GM15510 (cell line): ENCODE results near the gene PRSS2.

ENCODE experiments used
- POLR2A ChIP-seq: IDR thresholded peaks from 3 replicates; pipeline ENCODE4 v1.6.1; 2011; ENCODE audit warnings: borderline replicate concordance; ENCODE audit not compliant: insufficient read length; ENCODE audit errors: extremely low read depth

PRSS2 gene

GRCh38 chr7:142782922-142783900 is 12.4 kb downstream of the PRSS2 start:
- no peak for TF ChIP-seq POLR2A

- TF ChIP-seq POLR2A, result no peak
Observed at GRCh38 chr7:142784096-142784495, 13.3 kb downstream of the PRSS2 start.

GRCh38 chr7:142784716-142785115 is 13.9 kb downstream of the PRSS2 start:
- no peak for TF ChIP-seq POLR2A

DNA sequence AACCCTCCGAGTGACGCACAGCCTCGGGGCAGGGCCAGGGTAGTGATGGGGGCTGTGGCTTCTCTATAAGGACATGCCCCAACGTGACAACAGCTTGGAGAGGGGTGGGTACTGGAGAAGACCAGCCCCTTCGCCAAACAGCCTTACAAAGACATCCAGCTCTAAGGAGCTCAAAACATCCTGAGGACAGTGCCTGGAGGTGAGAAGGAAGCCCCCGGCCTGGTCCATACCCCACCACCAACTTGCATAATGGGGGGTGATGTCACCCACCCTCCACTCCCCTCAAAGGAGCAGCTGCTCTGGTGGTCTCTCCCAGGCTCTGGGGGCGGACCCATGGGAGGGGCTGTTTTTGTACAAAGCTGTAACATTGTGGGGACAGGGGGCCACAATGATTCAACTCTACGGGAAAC is 15.1 kb downstream of the PRSS2 start:
- TF ChIP-seq POLR2A, result no peak

- TF ChIP-seq POLR2A, result no peak
Observed at GRCh38 chr7:142787034-142787768, 16.4 kb downstream of the PRSS2 start.

DNA sequence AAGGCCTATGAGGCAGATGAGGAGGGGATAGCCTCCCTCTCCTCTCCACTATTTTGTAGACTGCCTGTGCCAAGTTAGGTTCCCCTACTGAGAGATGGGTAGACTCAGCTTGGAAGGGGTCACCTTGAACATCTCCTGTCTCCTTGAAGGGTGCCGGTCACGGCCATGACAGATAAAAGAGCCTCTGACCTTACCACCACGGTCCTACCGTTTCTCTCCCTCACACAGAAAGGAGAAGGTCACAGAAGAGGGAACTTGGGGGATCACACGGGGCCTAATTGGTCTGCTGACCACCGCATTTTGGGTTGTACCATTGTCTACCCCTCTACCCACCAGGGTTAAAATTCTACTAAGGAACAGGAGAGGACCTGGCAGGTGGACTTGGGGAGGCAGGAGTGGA is 17.0 kb downstream of the PRSS2 start:
- no peak for TF ChIP-seq POLR2A

- TF ChIP-seq POLR2A, result no peak
Observed at GRCh38 chr7:142788303-142789289, 17.8 kb downstream of the PRSS2 start.

DNA sequence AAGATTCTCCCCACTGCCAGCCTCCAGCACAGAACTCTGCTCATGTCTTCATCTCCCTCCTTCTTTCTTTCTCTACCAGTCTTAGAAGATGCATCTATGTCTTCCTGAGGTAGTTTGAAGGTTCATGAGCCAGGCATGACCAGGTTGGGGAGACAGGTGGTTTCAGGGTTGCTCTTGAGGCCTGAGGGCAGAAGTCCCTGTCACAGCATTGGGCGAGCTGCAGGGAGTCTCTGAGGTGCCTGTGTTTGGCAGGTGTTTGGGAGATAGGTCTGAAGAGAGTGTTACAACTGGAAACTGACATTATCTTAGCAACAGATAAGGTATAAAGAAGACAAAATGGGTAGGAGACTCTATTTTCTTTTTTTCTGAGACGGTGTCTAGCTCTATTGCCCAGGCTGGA is 18.7 kb downstream of the PRSS2 start:
- TF ChIP-seq POLR2A, result no peak

DNA sequence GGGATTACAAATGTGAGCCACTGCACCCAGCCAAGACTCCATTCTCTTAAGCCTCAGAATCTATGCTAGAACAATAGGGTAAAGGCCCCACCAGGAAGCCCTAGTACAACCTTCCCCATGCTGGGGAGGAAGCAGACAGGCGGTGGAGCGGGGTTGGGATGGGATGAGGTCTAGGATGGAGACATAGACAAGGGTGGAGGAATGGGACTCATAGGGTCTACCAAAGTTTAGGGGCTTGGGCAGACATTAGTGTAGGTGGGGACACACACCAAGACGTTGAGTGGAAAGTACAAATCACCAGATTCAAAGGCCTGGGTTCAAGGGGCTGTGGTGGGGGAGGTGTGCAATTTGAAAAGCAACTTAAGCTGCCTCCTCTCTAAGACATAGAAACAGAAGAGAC is 19.3 kb downstream of the PRSS2 start:
- TF ChIP-seq POLR2A, result no peak

- TF ChIP-seq POLR2A, result no peak
Observed at GRCh38 chr7:142790555-142790954, 19.8 kb downstream of the PRSS2 start.

DNA sequence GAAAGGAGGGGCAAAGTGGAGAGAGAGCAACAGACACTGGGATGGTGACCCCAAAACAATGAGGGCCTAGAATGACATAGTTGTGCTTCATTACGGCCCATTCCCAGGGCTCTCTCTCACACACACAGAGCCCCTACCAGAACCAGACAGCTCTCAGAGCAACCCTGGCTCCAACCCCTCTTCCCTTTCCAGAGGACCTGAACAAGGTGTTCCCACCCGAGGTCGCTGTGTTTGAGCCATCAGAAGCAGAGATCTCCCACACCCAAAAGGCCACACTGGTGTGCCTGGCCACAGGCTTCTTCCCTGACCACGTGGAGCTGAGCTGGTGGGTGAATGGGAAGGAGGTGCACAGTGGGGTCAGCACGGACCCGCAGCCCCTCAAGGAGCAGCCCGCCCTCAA is 20.7 kb downstream of the PRSS2 start:
- no peak for TF ChIP-seq POLR2A

DNA sequence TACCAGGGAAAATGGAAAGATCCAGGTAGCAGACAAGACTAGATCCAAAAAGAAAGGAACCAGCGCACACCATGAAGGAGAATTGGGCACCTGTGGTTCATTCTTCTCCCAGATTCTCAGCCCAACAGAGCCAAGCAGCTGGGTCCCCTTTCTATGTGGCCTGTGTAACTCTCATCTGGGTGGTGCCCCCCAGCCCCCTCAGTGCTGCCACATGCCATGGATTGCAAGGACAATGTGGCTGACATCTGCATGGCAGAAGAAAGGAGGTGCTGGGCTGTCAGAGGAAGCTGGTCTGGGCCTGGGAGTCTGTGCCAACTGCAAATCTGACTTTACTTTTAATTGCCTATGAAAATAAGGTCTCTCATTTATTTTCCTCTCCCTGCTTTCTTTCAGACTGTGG is 21.4 kb downstream of the PRSS2 start:
- no peak for TF ChIP-seq POLR2A

- TF ChIP-seq POLR2A, result no peak
Observed at GRCh38 chr7:142792593-142792992, 21.8 kb downstream of the PRSS2 start.

- TF ChIP-seq POLR2A, result no peak
Observed at GRCh38 chr7:142793156-142793555, 22.4 kb downstream of the PRSS2 start.
